ENCODE measurements around the gene RALBP1. TPM values are rescaled to one million over a fixed set of nuclear protein-coding genes. Genes with fewer than 3 reads are reported as not detected.

RALBP1 gene
- total and polyA plus RNA-seq, 9 of the 15 experiments (the other 6 are each of a cell fraction or from before 2014, with no cell fraction given), result 10.9 to 70.0 (median 61.3) TPM

GRCh38 chr18:9468998-9469397 is 6.3 kb upstream of the RALBP1 start:
- CTCF ChIA-PET (ENCODE audit: low intra/inter-chr PET ratio), result no interaction called here
- POLR2A ChIA-PET, result no interaction called here
- TF ChIP-seq CREB3 (tag; conservative IDR thresholded peaks at IDR 0.05; ENCODE audit: low read depth) (no peak), ATF3 (IDR thresholded peaks at IDR 0.05) (peak; percentile 72), ATF3 (CRISPR knock-in tag; conservative IDR thresholded peaks at IDR 0.05) (no peak), PHF8 (IDR thresholded peaks at IDR 0.05; ENCODE audit: borderline replicate concordance, low read length) (no peak), ZNF280A (IDR thresholded peaks at IDR 0.05; ENCODE audit: low read depth, partially characterized antibody) (no peak), OTX1 (CRISPR knock-in tag; IDR thresholded peaks at IDR 0.05) (no peak), BRD4 (IDR thresholded peaks at IDR 0.05) (no peak), ZNF212 (CRISPR knock-in tag; IDR thresholded peaks at IDR 0.05) (no peak), ZNF695 (CRISPR knock-in tag; IDR thresholded peaks at IDR 0.05) (no peak), ZC3H4 (CRISPR knock-in tag; IDR thresholded peaks at IDR 0.05; ENCODE audit: borderline replicate concordance) (no peak), STAG1 (CRISPR knock-in tag; IDR thresholded peaks at IDR 0.05; ENCODE audit: borderline replicate concordance) (no peak), CEBPG (CRISPR knock-in tag; IDR thresholded peaks at IDR 0.05) (no peak), CEBPG (tag; conservative IDR thresholded peaks at IDR 0.05 in 1 of 2, IDR thresholded peaks at IDR 0.05 in 1 of 2) (peak; percentile 39; a peak in 1 of 4 replicates), CHAMP1 (IDR thresholded peaks at IDR 0.05) (no peak), CREM (IDR thresholded peaks at IDR 0.05; ENCODE audit: low read depth) (no peak), HOMEZ (CRISPR knock-in tag; IDR thresholded peaks at IDR 0.05) (no peak), ERF (CRISPR knock-in tag; IDR thresholded peaks at IDR 0.05) (no peak)

More at GRCh38 chr18:9468998-9469397, 6.3 kb upstream of the RALBP1 start:
- 44% methylated on average over 3 of the region's 3 CpGs for WGBS (ENCODE audit: insufficient coverage, low coverage, missing lambda C conversion rate)
- Histone ChIP-seq H2AFZ (ENCODE audit: low read depth, low read length) (no peak overlapping the region), H3K4me3 (no peak overlapping the region), H3K36me3 (ENCODE audit: control insufficient read depth, insufficient read depth, low read length) (no peaks in the 10 kb centered on the region), H3K27me3 (ENCODE audit: control insufficient read depth in 2 of 2, insufficient read depth in 2 of 2, low read length in 2 of 2) (no peaks in the 10 kb centered on the region), H3K4me2 (ENCODE audit: insufficient read depth, low read length) (no peak overlapping the region), H3K9ac (ENCODE audit: insufficient read depth in 1 of 2, low read depth in 2 of 2, low read length in 2 of 2) (no peak overlapping the region), H3K9me1 (ENCODE audit: control insufficient read depth, insufficient read depth, low read length) (no peaks in the 10 kb centered on the region), H3K4me1 (replicated peaks in 1 of 2; ENCODE audit: control insufficient read depth in 2 of 2, insufficient read depth in 2 of 2, low read length in 2 of 2) (peaks cover 1 to 2% of the 10 kb centered on the region in 2 experiments), H3K79me2 (ENCODE audit: control insufficient read depth, insufficient read depth, low read length) (no peaks in the 10 kb centered on the region), H3K27ac (ENCODE audit: extremely low read depth, low read depth, low read length) (no peak overlapping the region), H3K9me3 (replicated peaks; ENCODE audit: control insufficient read depth, insufficient read depth, low read depth, low read length) (no peaks in the 10 kb centered on the region; the same call in 1 of the 2 replicates), H4K20me1 (replicated peaks; ENCODE audit: control insufficient read depth, insufficient read depth, low read length) (no peaks in the 10 kb centered on the region)
- intact Hi-C loops (cut with micrococcal nuclease) (no loop called here), in situ Hi-C loops (cut with MboI) (no loop called here)
- DNase-seq (ENCODE audit: extremely low read depth in 1 of 4, low spot score in 3 of 4), result no peak
- ATAC-seq, result no peak
- no peak for FAIRE-seq
- BruUV-seq (replicated peaks), result no TSS peak

All from K562 (cell line).